K562 (cell line): ENCODE measurements around the gene CCL19. TPM values are rescaled to one million over a fixed set of nuclear protein-coding genes. Genes with fewer than 3 reads are reported as not detected.
A peak's percentile ranks its signal among the peaks of the same experiment; 100 is the strongest.

ENCODE experiments used
- LCOR ChIP-seq: sonication (generic); formaldehyde crosslinking; IDR thresholded peaks from 2 replicates; pipeline ENCODE4 v1.8.0; 2022; ENCODE audit warnings: mild to moderate bottlenecking, missing genetic modification reagents
- NR2F6 ChIP-seq: fragments of 450-650 bp; formaldehyde crosslinking; IDR thresholded peaks from 2 replicates; pipeline ENCODE4 v1.4.0; 2020; ENCODE audit warnings: mild to moderate bottlenecking
- SRSF7 ChIP-seq: fragments of 200-400 bp; formaldehyde crosslinking; optimal IDR thresholded peaks from 2 replicates; pipeline ENCODE3; 2017; ENCODE audit warnings: mild to moderate bottlenecking, low read depth, low read length
- TFAM ChIP-seq: fragments of 250-450 bp; sonication (Bioruptor Pico); conservative IDR thresholded peaks from 2 replicates; pipeline ENCODE4 v1.5.0; 2021; ENCODE audit warnings: mild to moderate bottlenecking, moderate library complexity
- TOE1 ChIP-seq, 2 experiments: fragments of 450-650 bp in 1 of 2; sonication (generic) in 1 of 2; formaldehyde crosslinking in 1 of 2; IDR thresholded peaks; 2 replicates each; pipeline versions ENCODE4 v1.7.1 to v1.8.0; 2016 to 2022; ENCODE audit warnings: borderline replicate concordance in 2 of 2, mild to moderate bottlenecking in 2 of 2, antibody characterized with exemption in 1 of 2, inconsistent platforms in 1 of 2, low read depth in 1 of 2, missing genetic modification reagents in 1 of 2, moderate library complexity in 1 of 2
- ZNF224 ChIP-seq: sonication (generic); formaldehyde crosslinking; IDR thresholded peaks from 2 replicates; pipeline ENCODE4 v1.8.0; 2022; ENCODE audit warnings: mild to moderate bottlenecking, missing genetic modification reagents
- ZNF436 ChIP-seq: fragments of 250-450, 450-650 bp; sonication (Bioruptor Pico); formaldehyde crosslinking; IDR thresholded peaks from 2 replicates; pipeline ENCODE4 v1.7.0; 2020; ENCODE audit warnings: mild to moderate bottlenecking
- polyA plus RNA-seq, 8 experiments: library from polyadenylated mRNA; depleted of rRNA in 4 of 8; stranded (reverse) in 5 of 8; unstranded in 3 of 8; fragments of >200 nt; fragmentation: Nextera tagmentation in 2 of 8; fragmentation: Illumina TruSeq in 1 of 8; extraction: Ambion mirVana in 2 of 8; extraction: Trizol in 1 of 8; gene quantifications; 2 replicates each; pipeline versions ENCODE4 v1.2.1 to v1.2.3, GENCODE V29; 2011 to 2014; ENCODE audit warnings: inconsistent platforms in 1 of 8, missing spikeins in 1 of 8
- total RNA-seq, 7 experiments: library from RNA; depleted of rRNA in 6 of 7; stranded (reverse); fragments of >200 nt in 6 of 7; fragmentation: Illumina TruSeq in 2 of 7; extraction: Trizol in 2 of 7; gene quantifications; 2 replicates each; pipeline versions ENCODE4 v1.2.1 to v1.2.3, GENCODE V29; 2011 to 2021; ENCODE audit warnings: low replicate concordance in 1 of 7
- TF ChIP-seq, protein P1 (sequence below): sonication (generic); formaldehyde crosslinking; IDR thresholded peaks from 2 replicates; pipeline ENCODE4 v1.8.0; 2022; ENCODE audit warnings: mild to moderate bottlenecking, missing genetic modification reagents
- TF ChIP-seq, protein P2 (sequence below): fragments of 250-450 bp; sonication (Bioruptor Pico); IDR thresholded peaks from 2 replicates; pipeline ENCODE4 v1.9.0; 2021; ENCODE audit warnings: mild to moderate bottlenecking, inconsistent platforms

The CCL19 gene
- total and polyA plus RNA-seq, 9 of the 15 experiments (the other 6 are each of a cell fraction or from before 2014, with no cell fraction given) = not detected

DNA sequence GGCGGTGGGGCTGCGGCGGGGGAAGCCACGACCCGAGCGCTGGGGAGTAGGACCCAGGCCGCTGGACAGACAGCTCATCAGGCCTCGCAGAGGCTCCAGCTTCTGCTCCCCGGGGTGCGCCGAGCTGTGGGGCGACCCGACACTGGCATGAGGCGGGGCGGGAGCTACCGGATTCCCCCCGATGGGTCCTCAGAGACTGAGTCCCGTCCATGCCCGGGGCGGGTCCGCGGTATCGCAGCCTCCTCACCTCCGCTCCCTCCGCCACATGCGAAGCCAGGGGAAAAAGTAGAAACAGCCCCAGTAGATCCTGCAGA lies 26.1 kb downstream of the CCL19 start (continued):
- no peak for TF ChIP-seq TFAM (CRISPR knock-in tag)
- no peak for TF ChIP-seq LCOR (CRISPR knock-in tag)
- no peak for TF ChIP-seq SRSF7
- TF ChIP-seq, protein P1, sequence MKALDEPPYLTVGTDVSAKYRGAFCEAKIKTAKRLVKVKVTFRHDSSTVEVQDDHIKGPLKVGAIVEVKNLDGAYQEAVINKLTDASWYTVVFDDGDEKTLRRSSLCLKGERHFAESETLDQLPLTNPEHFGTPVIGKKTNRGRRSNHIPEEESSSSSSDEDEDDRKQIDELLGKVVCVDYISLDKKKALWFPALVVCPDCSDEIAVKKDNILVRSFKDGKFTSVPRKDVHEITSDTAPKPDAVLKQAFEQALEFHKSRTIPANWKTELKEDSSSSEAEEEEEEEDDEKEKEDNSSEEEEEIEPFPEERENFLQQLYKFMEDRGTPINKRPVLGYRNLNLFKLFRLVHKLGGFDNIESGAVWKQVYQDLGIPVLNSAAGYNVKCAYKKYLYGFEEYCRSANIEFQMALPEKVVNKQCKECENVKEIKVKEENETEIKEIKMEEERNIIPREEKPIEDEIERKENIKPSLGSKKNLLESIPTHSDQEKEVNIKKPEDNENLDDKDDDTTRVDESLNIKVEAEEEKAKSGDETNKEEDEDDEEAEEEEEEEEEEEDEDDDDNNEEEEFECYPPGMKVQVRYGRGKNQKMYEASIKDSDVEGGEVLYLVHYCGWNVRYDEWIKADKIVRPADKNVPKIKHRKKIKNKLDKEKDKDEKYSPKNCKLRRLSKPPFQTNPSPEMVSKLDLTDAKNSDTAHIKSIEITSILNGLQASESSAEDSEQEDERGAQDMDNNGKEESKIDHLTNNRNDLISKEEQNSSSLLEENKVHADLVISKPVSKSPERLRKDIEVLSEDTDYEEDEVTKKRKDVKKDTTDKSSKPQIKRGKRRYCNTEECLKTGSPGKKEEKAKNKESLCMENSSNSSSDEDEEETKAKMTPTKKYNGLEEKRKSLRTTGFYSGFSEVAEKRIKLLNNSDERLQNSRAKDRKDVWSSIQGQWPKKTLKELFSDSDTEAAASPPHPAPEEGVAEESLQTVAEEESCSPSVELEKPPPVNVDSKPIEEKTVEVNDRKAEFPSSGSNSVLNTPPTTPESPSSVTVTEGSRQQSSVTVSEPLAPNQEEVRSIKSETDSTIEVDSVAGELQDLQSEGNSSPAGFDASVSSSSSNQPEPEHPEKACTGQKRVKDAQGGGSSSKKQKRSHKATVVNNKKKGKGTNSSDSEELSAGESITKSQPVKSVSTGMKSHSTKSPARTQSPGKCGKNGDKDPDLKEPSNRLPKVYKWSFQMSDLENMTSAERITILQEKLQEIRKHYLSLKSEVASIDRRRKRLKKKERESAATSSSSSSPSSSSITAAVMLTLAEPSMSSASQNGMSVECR = 0 out of 2 replicates have a peak, but pooled peaks have one; percentile 6
- TF ChIP-seq, protein P2, sequence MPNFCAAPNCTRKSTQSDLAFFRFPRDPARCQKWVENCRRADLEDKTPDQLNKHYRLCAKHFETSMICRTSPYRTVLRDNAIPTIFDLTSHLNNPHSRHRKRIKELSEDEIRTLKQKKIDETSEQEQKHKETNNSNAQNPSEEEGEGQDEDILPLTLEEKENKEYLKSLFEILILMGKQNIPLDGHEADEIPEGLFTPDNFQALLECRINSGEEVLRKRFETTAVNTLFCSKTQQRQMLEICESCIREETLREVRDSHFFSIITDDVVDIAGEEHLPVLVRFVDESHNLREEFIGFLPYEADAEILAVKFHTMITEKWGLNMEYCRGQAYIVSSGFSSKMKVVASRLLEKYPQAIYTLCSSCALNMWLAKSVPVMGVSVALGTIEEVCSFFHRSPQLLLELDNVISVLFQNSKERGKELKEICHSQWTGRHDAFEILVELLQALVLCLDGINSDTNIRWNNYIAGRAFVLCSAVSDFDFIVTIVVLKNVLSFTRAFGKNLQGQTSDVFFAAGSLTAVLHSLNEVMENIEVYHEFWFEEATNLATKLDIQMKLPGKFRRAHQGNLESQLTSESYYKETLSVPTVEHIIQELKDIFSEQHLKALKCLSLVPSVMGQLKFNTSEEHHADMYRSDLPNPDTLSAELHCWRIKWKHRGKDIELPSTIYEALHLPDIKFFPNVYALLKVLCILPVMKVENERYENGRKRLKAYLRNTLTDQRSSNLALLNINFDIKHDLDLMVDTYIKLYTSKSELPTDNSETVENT (CRISPR knock-in tag) = no peak
- no peak for TF ChIP-seq TOE1 (IDR thresholded peaks at IDR 0.05; ENCODE audit: borderline replicate concordance)
- TF ChIP-seq TOE1 (CRISPR knock-in tag; IDR thresholded peaks at IDR 0.05; ENCODE audit: borderline replicate concordance, low read depth) = no peak
- TF ChIP-seq ZNF436 (CRISPR knock-in tag) = no peak
- TF ChIP-seq NR2F6 (CRISPR knock-in tag) = no peak
- TF ChIP-seq ZNF224 = no peak
